Mammary epithelial cell (primary cell): ENCODE results near the gene IER3.

Experiments used
- CTCF ChIP-seq, 2 donors: IDR thresholded peaks in 1 of 2; conservative IDR thresholded peaks in 1 of 2; 2 replicates each; pipeline ENCODE4 v1.5.1; 2011 to 2012; ENCODE audit warnings: inconsistent platforms in 2 of 2, low read length in 2 of 2, mild to moderate bottlenecking in 2 of 2, control low read depth in 1 of 2, low read depth in 1 of 2; ENCODE audit not compliant: insufficient read depth in 1 of 2; ENCODE audit errors: extremely low read depth in 1 of 2
- EZH2 ChIP-seq: IDR thresholded peaks from 2 replicates; pipeline ENCODE4 v1.6.1; 2012; ENCODE audit warnings: low read length, inconsistent platforms, borderline replicate concordance

DNA sequence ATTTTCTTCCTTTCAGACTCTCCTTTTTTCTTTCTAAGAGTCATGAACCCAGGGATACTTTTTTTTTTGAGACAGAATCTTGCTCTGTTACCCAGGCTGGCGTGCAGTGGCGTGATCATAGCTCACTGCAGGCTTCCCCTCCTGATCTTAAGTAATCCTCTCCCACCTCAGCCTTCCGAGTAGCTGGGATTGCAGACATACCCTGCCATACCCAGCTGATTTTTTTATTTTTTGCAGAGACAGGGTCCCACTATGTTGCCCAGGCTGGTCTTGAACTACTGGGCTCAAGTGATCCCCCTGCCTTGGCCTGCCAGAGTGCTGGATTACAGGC, 32.8 kb upstream of the IER3 start:
- TF ChIP-seq CTCF (conservative IDR thresholded peaks at IDR 0.05 in 1 of 2, IDR thresholded peaks at IDR 0.05 in 1 of 2; ENCODE audit: extremely low read depth in 1 of 2, insufficient read depth in 1 of 2, low read depth in 1 of 2, low read length in 2 of 2) (no peak), EZH2 (no peak)
